NOMO-1 treated with dmso at 0.1 percent for 144 hours (cell line): ENCODE measurements around the gene LSM12.
"Not testable (repeated sequence)": the region's sequence is repeated elsewhere in the genome, so short reads cannot be mapped to it uniquely, and the experiment has no call there.

Experiments used
- DNase-seq: peaks from one replicate; lab custom pipeline; 2025; ENCODE audit not compliant: unreplicated experiment; lab: John Stamatoyannopoulos, UW

The LSM12 gene

GRCh38 chr17:44066204-44066930, at the start of gene LSM12:
Gene LSM12, minus strand, starts transcription at chr17:44066671. Its CDS starts 84 bp downstream, at chr17:44066587.
- DNase-seq = peak; percentile 80

- DNase-seq = no peak
These were observed 49.3 kb upstream of the LSM12 start for GRCh38 chr17:44115585-44116415.

- DNase-seq = no peak
These were observed 47.7 kb upstream of the LSM12 start for GRCh38 chr17:44113868-44114840.

GRCh38 chr17:44113382-44113781, 46.9 kb upstream of the LSM12 start:
- DNase-seq = no peak

- no peak for DNase-seq
These were observed 46.1 kb upstream of the LSM12 start for GRCh38 chr17:44112284-44113280.

- DNase-seq = no peak
These were observed 45.3 kb upstream of the LSM12 start for GRCh38 chr17:44111777-44112176.

GRCh38 chr17:44110823-44111633, 44.6 kb upstream of the LSM12 start:
- peak; percentile 93 for DNase-seq

- no peak for DNase-seq
These were observed 43.7 kb upstream of the LSM12 start for GRCh38 chr17:44110011-44110686.

- DNase-seq = no peak
These were observed 42.8 kb upstream of the LSM12 start for GRCh38 chr17:44109312-44109630.

- no peak for DNase-seq
These were observed 42.2 kb upstream of the LSM12 start for GRCh38 chr17:44108440-44109311.

GRCh38 chr17:44106801-44107200, 40.3 kb upstream of the LSM12 start:
- no peak for DNase-seq

- DNase-seq = no peak
These were observed 39.5 kb upstream of the LSM12 start for GRCh38 chr17:44105941-44106340.

- no peak for DNase-seq
These were observed 39.0 kb upstream of the LSM12 start for GRCh38 chr17:44105483-44105882.

- DNase-seq = no peak
These were observed 36.6 kb upstream of the LSM12 start for GRCh38 chr17:44102849-44103622.

GRCh38 chr17:44101858-44102257, 35.4 kb upstream of the LSM12 start:
- not testable (repeated sequence) for DNase-seq

GRCh38 chr17:44097110-44097958, 30.9 kb upstream of the LSM12 start:
- no peak for DNase-seq
